AG04449 (cell line): ENCODE measurements around the gene MAB21L1.

ENCODE experiments used
- CTCF ChIA-PET: fragments of 350-600 bp; formaldehyde crosslinking; extraction: SDS; loops from one replicate; lab custom pipeline; 2021; ENCODE audit warnings: antibody characterized with exemption; lab: Yijun Ruan, JAX
- POLR2A ChIA-PET: fragments of 400-600, 350-600 bp; formaldehyde crosslinking; extraction: SDS; loops from one replicate; lab custom pipeline; 2020; ENCODE audit warnings: antibody characterized with exemption, inconsistent platforms; lab: Yijun Ruan, JAX
- DNase-seq: peaks from one replicate; pipeline ENCODE4 v3.0.0-alpha.2; 2010; ENCODE audit warnings: low read depth, low spot score
- H3K4me3 ChIP-seq: 2 replicates; pipeline ENCODE4 v1.5.1; 2011; ENCODE audit warnings: low read depth, mild to moderate bottlenecking, control low read depth, low read length
- CTCF ChIP-seq: IDR thresholded peaks from one replicate; pipeline ENCODE4 v1.5.1; 2011; ENCODE audit warnings: mild to moderate bottlenecking, moderate library complexity, low read length, control low read depth, inconsistent platforms; ENCODE audit not compliant: insufficient read depth; ENCODE audit errors: missing control alignments

MAB21L1 gene

GRCh38 chr13:35512271-35512920, 35.9 kb upstream of the MAB21L1 start:
- ChIA-PET CTCF (interaction anchor here (0.7 to 0.8 kb wide), 2 partner anchors 11 to 277 kb away, joined by 3 to 5 read pairs; no protein-coding TSS in a partner anchor), POLR2A (no interaction called here)
- DNase-seq = peak; percentile 52
- no peak overlapping the region for H3K4me3 ChIP-seq
- no peak for TF ChIP-seq CTCF

- no peak for TF ChIP-seq CTCF
- CTCF ChIA-PET = no interaction called here
- POLR2A ChIA-PET = no interaction called here
- H3K4me3 ChIP-seq = no peak overlapping the region
- no peak for DNase-seq
Observed at GRCh38 chr13:35502456-35502855, 26.0 kb upstream of the MAB21L1 start.

DNA sequence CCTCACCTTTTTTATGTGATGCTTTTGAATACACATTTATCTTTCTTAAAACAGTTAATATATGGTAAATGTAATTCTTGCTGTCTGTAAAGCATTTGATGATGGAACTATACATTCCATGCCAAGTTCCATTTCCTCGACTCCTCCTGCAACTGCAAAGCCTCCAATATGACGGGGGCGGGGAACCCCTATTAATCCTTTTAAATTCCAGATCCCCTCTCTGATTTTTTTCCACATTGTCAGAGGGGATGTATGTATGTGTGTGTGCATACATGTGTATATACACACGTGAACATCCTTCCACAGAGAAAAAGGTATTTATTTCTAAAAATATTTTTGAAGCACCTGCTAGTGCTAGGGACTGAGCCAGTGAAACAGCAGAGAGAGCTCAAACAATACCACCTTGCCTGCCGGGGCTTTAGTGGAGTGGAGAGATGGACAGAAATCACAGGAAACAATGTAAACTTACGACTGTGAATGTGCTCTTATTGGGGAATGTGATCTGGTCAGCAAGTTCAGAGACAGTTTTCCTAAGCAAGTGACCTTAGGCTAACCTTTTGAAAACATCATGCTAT, 25.3 kb upstream of the MAB21L1 start:
- CTCF ChIA-PET = interaction anchor here (0.9 kb wide), 1 partner anchor 10 kb away, joined by 3 read pairs; no protein-coding TSS in a partner anchor
- POLR2A ChIA-PET = no interaction called here
- no peak overlapping the region for H3K4me3 ChIP-seq
- DNase-seq = no peak
- TF ChIP-seq CTCF = no peak

- CTCF ChIA-PET = no interaction called here
- H3K4me3 ChIP-seq = no peak overlapping the region
- DNase-seq = no peak
- POLR2A ChIA-PET = no interaction called here
- TF ChIP-seq CTCF = no peak
Observed at GRCh38 chr13:35500144-35500543, 23.7 kb upstream of the MAB21L1 start.

DNA sequence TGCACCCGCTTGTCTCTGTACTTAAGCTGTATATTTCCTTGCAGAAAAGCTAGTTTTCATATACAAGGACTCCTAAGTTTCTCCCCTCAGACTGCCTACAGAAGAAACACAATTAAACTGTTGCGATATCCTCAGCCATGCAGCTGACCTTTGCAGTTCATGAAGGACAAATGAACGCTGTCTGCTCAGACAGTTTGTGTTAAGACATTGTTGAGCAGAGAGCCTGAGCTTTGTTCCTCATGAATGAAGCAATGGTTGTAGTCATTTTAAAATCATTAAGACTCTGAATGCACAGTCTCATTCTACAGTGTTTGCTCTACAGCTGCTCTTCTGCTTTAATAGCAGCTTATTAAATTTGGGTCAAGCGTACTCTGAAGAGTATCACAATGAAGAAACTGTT, 23.2 kb upstream of the MAB21L1 start:
- CTCF ChIA-PET = no interaction called here
- POLR2A ChIA-PET = no interaction called here
- DNase-seq = no peak
- H3K4me3 ChIP-seq = no peak overlapping the region
- no peak for TF ChIP-seq CTCF

- POLR2A ChIA-PET = no interaction called here
- CTCF ChIA-PET = no interaction called here
- no peak overlapping the region for H3K4me3 ChIP-seq
- DNase-seq = no peak
- no peak for TF ChIP-seq CTCF
Observed at GRCh38 chr13:35499196-35499662, 22.7 kb upstream of the MAB21L1 start.
